Motor neuron (in vitro differentiated cells): ENCODE measurements around the gene FAM210A. TPM values are rescaled to one million over a fixed set of nuclear protein-coding genes. Genes with fewer than 3 reads are reported as not detected.
A peak's percentile ranks its signal among the peaks of the same experiment; 100 is the strongest.

Source experiments
- ATAC-seq, 8 experiments: fragments of 200-7000 bp; cut with Tn5 transposase; replicated peaks in 6 of 8; 2 replicates each; pipeline ENCODE4 v1.8.0; 2021; ENCODE audit warnings: mild to moderate bottlenecking in 8 of 8, moderate library complexity in 8 of 8
- H3K27ac ChIP-seq, 2 donors: fragments of 250-450 bp; sonication (Bioruptor Pico); 2 replicates each; pipeline ENCODE4 v1.9.0; 2021; ENCODE audit warnings: antibody characterized with exemption in 2 of 2, mild to moderate bottlenecking in 2 of 2, moderate library complexity in 1 of 2
- H3K4me1 ChIP-seq, 2 donors: fragments of 250-450 bp; sonication (Bioruptor Pico); replicated peaks in 1 of 2; 2 replicates each; pipeline ENCODE4 v1.6.1; 2021; ENCODE audit warnings: antibody characterized with exemption in 2 of 2, mild to moderate bottlenecking in 2 of 2, moderate library complexity in 1 of 2
- H3K4me3 ChIP-seq, 5 donors: fragments of 250-450 bp; sonication (Bioruptor Pico); 2 replicates each; pipeline ENCODE4 v1.9.0; 2021; ENCODE audit warnings: antibody characterized with exemption in 5 of 5, mild to moderate bottlenecking in 5 of 5, moderate library complexity in 4 of 5
- WGBS, 10 experiments: fragments of 450-650 bp; shearing (Covaris generic); methylation state at CpG; one replicate each; pipeline ENCODE4 v1.0.0; 2022; 5-methylcytosine and 5-hydroxymethylcytosine counted together
- in situ Hi-C, 9 experiments: fragments of 400-800 bp; cut with MboI; loops; one replicate each; pipeline ENCODE4 v1.15.0; 2021; ENCODE audit warnings: low sequenced_read_pairs in 9 of 9, low pct_unique_long_range_greater_than_20kb in 2 of 9; ENCODE audit not compliant: unreplicated experiment in 9 of 9
- total RNA-seq, 8 experiments: library from RNA; unstranded; fragments of 300-600 nt; gene quantifications; 2 replicates each; pipeline versions ENCODE4 v1.2.3 to v1.2.4, GENCODE V29; 2022

The FAM210A gene
- total RNA-seq, 8 experiments from 2014 or later, result 7.5 to 15.8 (median 13.3) TPM

DNA sequence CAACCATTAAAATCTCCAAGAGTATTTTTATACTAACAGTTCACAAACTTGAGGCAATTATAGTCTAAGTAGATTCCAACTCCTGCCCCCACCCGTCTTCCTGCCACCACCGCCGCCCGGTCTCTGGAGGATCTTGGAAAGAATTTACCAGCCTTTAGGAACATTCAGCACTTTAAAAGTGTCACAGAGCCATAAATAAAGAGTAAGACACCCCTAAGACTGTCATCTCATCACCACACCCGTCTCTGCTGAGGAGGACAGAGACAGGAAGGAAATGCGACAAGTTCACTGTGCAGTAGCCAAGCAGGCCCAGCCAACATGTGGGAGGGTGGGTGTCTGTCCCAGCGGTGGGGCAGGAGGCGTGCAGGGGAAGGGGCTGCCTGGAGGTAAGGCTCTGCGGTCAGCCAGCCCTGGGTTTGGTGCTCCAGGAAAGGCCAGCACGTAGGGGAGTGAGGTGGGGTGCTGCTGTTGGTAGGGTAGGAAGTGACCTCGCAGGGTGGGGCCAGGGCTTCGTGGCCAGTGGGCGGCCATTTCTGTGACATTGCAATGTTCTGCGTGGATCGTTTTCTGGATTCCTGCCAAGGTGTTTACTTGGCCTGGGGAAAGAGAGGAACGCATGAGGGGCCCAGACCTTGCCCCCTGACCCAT, 111.6 kb downstream of the FAM210A start:
- Histone ChIP-seq H3K4me1 (peaks cover 3 to 12% of the 10 kb centered on the region in 2 donors), H3K4me3 (no peak overlapping the region), H3K27ac (no peak overlapping the region)
- in situ Hi-C loops, result no loop called here
- peak in 2 of 8 experiments; percentile 9 to 25 for ATAC-seq
- 13 to 100% (median 81%) methylated on average over 1 to 7 of the region's 16 CpGs; no CpG with 5 or more reads in 2 of the 10 experiments for WGBS, 10 experiments

DNA sequence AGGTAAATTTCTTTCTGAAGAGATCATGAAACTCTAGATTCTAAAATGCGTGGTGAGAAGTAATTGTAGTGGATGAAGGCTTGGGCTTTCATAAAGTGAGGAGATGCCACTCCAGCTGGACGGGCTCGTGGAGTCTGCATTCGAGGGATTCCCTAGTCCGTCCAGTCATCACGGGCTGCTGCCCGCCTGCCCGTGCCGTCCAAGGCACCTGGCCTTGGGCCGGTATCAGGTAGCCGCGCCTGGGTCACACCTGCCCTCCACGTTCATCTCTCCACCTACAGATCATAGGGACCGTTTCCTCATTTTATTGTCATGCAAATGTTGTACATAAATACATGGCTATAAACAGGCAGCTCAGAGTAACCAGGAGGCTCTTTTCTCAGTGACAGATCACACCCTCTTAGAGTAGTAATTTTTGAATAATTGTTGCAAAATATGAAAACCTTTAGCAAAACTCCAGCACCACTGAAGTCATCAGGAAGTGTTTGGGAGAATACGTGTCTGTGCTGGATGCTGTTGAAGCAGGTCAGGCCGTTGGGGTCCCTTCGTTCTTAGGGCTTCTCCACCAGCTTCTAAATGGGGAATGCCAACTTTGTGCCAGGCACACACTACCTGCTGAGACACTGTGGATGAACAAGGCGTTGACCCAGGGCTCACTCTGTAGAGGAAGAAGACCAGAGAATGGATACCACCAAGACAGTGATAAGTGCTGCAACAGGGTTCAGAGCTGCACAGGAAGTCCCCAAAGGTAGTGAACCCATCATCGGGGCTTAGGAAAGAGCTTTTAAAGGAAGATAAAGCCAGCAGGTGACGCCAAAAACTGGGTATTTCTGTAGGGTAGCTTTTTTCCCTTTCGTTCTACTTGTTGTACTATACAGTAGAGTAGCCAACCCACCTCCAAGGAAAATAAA, 112.5 kb downstream of the FAM210A start:
- H3K27ac ChIP-seq, result no peak overlapping the region
- in situ Hi-C loops, result no loop called here
- no peak for ATAC-seq
- WGBS, 10 experiments, result 50 to 92% (median 83%) methylated on average over 1 to 16 of the region's 21 CpGs
- H3K4me1 ChIP-seq, result peaks cover 3 to 12% of the 10 kb centered on the region in 2 donors
- H3K4me3 ChIP-seq, result no peak overlapping the region

Other genes with a start within 250 kb of the FAM210A start
- gene RNMT, start 115 bp upstream of the FAM210A start, total RNA-seq, result 10 to 100 TPM; 19.4 to 73.8 (median 38.0) TPM
- under 1 TPM in 2 of 8 experiments, not detected in 6; 0.13 to 0.38 TPM for gene MC5R, start 97.6 kb upstream of the FAM210A start, total RNA-seq
- gene MC2R, start 189.0 kb upstream of the FAM210A start, total RNA-seq, result under 1 TPM in 4 of 8 experiments, not detected in 4; 0.05 to 0.52 (median 0.16) TPM